NCI-H345 (cell line): ENCODE data around the gene PCSK2.
"Not testable (repeated sequence)": the region's sequence is repeated elsewhere in the genome, so short reads cannot be mapped to it uniquely, and the experiment has no call there.

Source experiments
- DNase-seq: peaks from one replicate; lab custom pipeline; 2025; lab: John Stamatoyannopoulos, UW

Gene PCSK2

GRCh38 chr20:17226410-17227218 is at the start of gene PCSK2:
Gene PCSK2, plus strand, starts transcription at chr20:17227040. Its CDS starts 266 bp downstream, at chr20:17227306.
- DNase-seq, result peak; percentile 99

- DNase-seq, result no peak
Observed at GRCh38 chr20:17177341-17177740, 49.5 kb upstream of the PCSK2 start.

GRCh38 chr20:17179840-17180239 is 47.0 kb upstream of the PCSK2 start:
- no peak for DNase-seq

GRCh38 chr20:17189976-17190695 is 36.7 kb upstream of the PCSK2 start:
- DNase-seq, result no peak

- DNase-seq, result no peak
Observed at GRCh38 chr20:17197041-17197440, 29.8 kb upstream of the PCSK2 start.

- no peak for DNase-seq
Observed at GRCh38 chr20:17202030-17202429, 24.8 kb upstream of the PCSK2 start.

GRCh38 chr20:17202673-17203072 is 24.2 kb upstream of the PCSK2 start:
- no peak for DNase-seq

GRCh38 chr20:17205084-17205813 is 21.6 kb upstream of the PCSK2 start:
- DNase-seq, result no peak

- DNase-seq, result no peak
Observed at GRCh38 chr20:17210387-17210786, 16.5 kb upstream of the PCSK2 start.

- no peak for DNase-seq
Observed at GRCh38 chr20:17210983-17211382, 15.9 kb upstream of the PCSK2 start.

GRCh38 chr20:17215167-17215566 is 11.7 kb upstream of the PCSK2 start:
- no peak for DNase-seq

- not testable (repeated sequence) for DNase-seq
Observed at GRCh38 chr20:17219856-17220255, 7.0 kb upstream of the PCSK2 start.

GRCh38 chr20:17223553-17223952 is 3.3 kb upstream of the PCSK2 start:
- DNase-seq, result peak; percentile 35

GRCh38 chr20:17225851-17226409 is 910 bp upstream of the PCSK2 start:
- peak; percentile 65 for DNase-seq

- DNase-seq, result peak; percentile 61
Observed at GRCh38 chr20:17227219-17227575, 357 bp downstream of the PCSK2 start.

GRCh38 chr20:17227669-17228623 is 1.1 kb downstream of the PCSK2 start:
- peak; percentile 87 for DNase-seq

- DNase-seq, result peak; percentile 82
Observed at GRCh38 chr20:17228624-17229061, 1.8 kb downstream of the PCSK2 start.

- no peak for DNase-seq
Observed at GRCh38 chr20:17229256-17229655, 2.4 kb downstream of the PCSK2 start.

GRCh38 chr20:17233626-17234025 is 6.8 kb downstream of the PCSK2 start:
- no peak for DNase-seq

GRCh38 chr20:17236766-17237165 is 9.9 kb downstream of the PCSK2 start:
- no peak for DNase-seq

- no peak for DNase-seq
Observed at GRCh38 chr20:17248224-17248623, 21.4 kb downstream of the PCSK2 start.
